ENCODE measurements around the gene RPL36A. TPM values are rescaled to one million over a fixed set of nuclear protein-coding genes. Genes with fewer than 3 reads are reported as not detected.

Gene RPL36A
- total RNA-seq, 6 experiments from 2014 or later: 127 to 361 (median 160) TPM

DNA sequence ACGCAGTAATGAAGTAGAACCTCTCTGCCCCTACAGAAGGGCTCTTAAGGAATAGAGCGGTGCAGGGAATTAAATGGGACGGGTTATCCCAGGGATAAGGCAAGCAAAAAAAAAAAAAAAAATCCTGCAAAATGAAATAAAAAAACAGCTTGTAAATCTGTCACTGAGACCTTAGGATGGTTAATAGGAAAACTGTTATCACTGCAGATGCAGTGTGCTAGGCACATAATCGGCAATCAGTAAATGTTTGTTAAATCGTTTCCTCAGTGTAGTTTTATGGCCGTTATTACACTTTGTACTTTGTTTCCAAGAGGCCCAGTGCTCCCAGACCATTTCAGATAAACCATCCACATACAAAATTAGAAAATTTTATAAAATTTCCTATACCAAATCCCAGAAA is 18.2 kb downstream of the RPL36A start:
- Mint-ChIP-seq H3K4me1 (ENCODE audit: low read depth) (peaks cover 39% of the 10 kb centered on the region), H3K9me3 (no peaks in the 10 kb centered on the region), H3K4me3 (peak overlapping the region; percentile 95), H3K27ac (peak overlapping the region; percentile 97), H3K27me3 (ENCODE audit: insufficient read depth) (no peaks in the 10 kb centered on the region; the same call in 1 of the 2 replicates), H3K36me3 (ENCODE audit: low read depth) (peaks cover 5% of the 10 kb centered on the region; the same call in 1 of the 2 replicates)
- TF ChIP-seq, protein P1, sequence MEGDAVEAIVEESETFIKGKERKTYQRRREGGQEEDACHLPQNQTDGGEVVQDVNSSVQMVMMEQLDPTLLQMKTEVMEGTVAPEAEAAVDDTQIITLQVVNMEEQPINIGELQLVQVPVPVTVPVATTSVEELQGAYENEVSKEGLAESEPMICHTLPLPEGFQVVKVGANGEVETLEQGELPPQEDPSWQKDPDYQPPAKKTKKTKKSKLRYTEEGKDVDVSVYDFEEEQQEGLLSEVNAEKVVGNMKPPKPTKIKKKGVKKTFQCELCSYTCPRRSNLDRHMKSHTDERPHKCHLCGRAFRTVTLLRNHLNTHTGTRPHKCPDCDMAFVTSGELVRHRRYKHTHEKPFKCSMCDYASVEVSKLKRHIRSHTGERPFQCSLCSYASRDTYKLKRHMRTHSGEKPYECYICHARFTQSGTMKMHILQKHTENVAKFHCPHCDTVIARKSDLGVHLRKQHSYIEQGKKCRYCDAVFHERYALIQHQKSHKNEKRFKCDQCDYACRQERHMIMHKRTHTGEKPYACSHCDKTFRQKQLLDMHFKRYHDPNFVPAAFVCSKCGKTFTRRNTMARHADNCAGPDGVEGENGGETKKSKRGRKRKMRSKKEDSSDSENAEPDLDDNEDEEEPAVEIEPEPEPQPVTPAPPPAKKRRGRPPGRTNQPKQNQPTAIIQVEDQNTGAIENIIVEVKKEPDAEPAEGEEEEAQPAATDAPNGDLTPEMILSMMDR (IDR thresholded peaks at IDR 0.05): no peak
- DNase-seq: no peak

DNA sequence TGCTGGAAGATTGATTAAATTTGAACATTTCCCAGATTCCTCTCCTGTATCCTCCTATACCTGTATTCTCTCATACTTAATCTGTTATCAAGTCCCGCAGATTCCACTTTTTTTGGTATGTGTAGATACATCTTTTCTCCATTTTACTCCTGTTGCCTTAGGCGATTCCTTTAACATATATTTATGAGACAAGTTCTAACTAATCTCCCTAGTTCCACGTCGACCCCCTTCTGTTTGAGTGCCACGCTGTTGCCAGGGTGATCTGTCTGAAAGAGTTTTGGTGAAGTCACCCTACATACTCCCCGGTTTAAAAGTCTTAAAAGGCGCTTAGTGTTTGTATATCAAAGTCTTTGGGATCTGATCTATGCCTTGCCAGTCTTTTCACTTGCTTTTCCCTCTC is 19.6 kb downstream of the RPL36A start:
- H3K4me1 Mint-ChIP-seq (ENCODE audit: low read depth): peaks cover 42% of the 10 kb centered on the region
- H3K9me3 Mint-ChIP-seq: no peaks in the 10 kb centered on the region
- no peaks in the 10 kb centered on the region; the same call in 1 of the 2 replicates for H3K27me3 Mint-ChIP-seq (ENCODE audit: insufficient read depth)
- peak overlapping the region; percentile 81 for H3K4me3 Mint-ChIP-seq
- peak overlapping the region; percentile 74 for H3K27ac Mint-ChIP-seq
- peaks cover 5% of the 10 kb centered on the region; the same call in 1 of the 2 replicates for H3K36me3 Mint-ChIP-seq (ENCODE audit: low read depth)
- TF ChIP-seq, protein P1 (IDR thresholded peaks at IDR 0.05): no peak
- no peak for DNase-seq

DNA sequence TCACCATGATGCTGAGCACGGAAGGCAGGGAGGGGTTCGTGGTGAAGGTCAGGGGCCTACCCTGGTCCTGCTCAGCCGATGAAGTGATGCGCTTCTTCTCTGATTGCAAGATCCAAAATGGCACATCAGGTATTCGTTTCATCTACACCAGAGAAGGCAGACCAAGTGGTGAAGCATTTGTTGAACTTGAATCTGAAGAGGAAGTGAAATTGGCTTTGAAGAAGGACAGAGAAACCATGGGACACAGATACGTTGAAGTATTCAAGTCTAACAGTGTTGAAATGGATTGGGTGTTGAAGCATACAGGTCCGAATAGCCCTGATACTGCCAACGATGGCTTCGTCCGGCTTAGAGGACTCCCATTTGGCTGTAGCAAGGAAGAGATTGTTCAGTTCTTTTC is 21.2 kb downstream of the RPL36A start:
- DNase-seq: no peak
- H3K36me3 Mint-ChIP-seq (ENCODE audit: low read depth): peaks cover 5% of the 10 kb centered on the region; the same call in 1 of the 2 replicates
- no peak overlapping the region for H3K4me3 Mint-ChIP-seq
- TF ChIP-seq, protein P1 (IDR thresholded peaks at IDR 0.05): no peak
- no peak overlapping the region; the same call in 1 of the 2 replicates for H3K27ac Mint-ChIP-seq
- H3K27me3 Mint-ChIP-seq (ENCODE audit: insufficient read depth): no peaks in the 10 kb centered on the region; the same call in none of the 2 replicates
- H3K9me3 Mint-ChIP-seq: no peaks in the 10 kb centered on the region
- H3K4me1 Mint-ChIP-seq (ENCODE audit: low read depth): peaks cover 45% of the 10 kb centered on the region

DNA sequence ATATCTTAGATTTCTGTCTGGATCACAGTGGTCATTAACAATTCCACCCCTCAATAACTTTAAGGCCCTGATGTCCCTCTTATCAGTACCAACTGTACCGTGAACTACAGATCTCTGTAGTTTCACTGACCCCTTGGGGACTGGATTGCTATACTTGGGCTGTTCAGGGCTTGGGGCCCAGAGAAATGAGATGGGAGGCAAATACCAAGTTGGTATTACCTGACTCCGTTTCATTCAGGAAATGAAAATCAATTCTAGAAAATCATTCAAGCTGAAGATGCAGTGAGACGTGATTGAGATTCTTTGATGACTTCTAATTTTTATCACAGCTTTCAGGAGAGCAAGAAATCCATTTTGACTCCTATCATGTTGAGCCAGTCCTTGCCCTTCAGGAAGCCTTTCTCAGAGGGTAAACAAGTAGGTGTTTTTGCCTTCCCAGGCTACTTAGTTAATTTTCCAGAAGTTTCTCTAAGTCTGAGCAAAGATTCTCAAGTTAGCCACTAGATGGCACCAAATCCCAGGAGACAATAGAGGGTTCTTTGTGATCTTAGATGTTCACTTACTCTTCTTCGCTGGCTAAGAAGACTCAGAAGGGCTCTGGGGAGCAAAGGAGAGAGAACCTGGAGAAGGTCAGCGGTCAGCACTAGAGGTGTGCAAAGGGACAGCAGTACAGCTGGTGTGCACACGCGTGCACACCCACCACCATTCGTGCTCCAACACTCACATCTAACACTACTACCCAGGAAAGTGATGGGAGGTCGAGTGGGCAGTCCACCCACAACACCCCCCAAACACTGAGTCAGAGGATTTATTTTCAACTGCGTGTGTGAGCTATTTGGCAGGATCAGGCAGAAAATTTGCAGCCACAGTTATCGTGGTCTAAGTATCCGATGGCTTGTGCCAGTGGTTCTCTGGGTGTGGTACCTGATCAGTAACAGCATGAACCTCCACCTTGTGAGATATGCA is 24.7 kb downstream of the RPL36A start:
- peak overlapping the region; percentile 68 for H3K27ac Mint-ChIP-seq
- H3K27me3 Mint-ChIP-seq (ENCODE audit: insufficient read depth): no peaks in the 10 kb centered on the region; the same call in 1 of the 2 replicates
- H3K9me3 Mint-ChIP-seq: no peaks in the 10 kb centered on the region
- DNase-seq: peak; percentile 59
- peaks cover 58% of the 10 kb centered on the region for H3K4me1 Mint-ChIP-seq (ENCODE audit: low read depth)
- peaks cover 3% of the 10 kb centered on the region; the same call in 1 of the 2 replicates for H3K36me3 Mint-ChIP-seq (ENCODE audit: low read depth)
- TF ChIP-seq, protein P1 (IDR thresholded peaks at IDR 0.05): peak; percentile 84
- peak overlapping the region; percentile 73; the same call in 1 of the 2 replicates for H3K4me3 Mint-ChIP-seq

DNA sequence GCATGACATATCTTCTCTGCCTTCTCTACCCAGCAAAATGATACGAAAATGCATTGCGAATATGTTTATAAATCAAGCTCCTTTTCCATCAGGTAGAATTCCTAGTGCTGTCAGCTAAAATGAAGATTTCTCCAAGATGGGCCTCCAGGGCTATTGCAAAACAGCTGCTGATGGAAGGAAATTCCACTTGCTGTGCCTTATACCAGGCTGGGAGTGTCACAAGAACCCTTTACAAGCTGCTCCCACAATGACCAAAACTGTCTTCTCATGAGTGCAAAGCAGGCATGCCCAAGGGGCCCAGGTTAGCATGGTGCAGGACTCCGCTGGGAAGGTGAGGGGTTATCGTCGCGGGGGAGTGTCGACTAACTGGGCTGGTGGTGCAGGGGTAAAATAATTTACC is 25.9 kb downstream of the RPL36A start:
- Mint-ChIP-seq H3K4me3 (no peak overlapping the region), H3K36me3 (ENCODE audit: low read depth) (no peaks in the 10 kb centered on the region; the same call in 1 of the 2 replicates), H3K9me3 (no peaks in the 10 kb centered on the region), H3K4me1 (ENCODE audit: low read depth) (peaks cover 52% of the 10 kb centered on the region), H3K27me3 (ENCODE audit: insufficient read depth) (no peaks in the 10 kb centered on the region; the same call in 1 of the 2 replicates), H3K27ac (peak overlapping the region; percentile 70)
- no peak for DNase-seq
- TF ChIP-seq, protein P1 (IDR thresholded peaks at IDR 0.05): no peak

All from HFFc6 (cell line).